Measurements from ENCODE around the gene TLX2. TPM values are rescaled to one million over a fixed set of nuclear protein-coding genes. Genes with fewer than 3 reads are reported as not detected.

The TLX2 gene
- total RNA-seq, 1 experiment from 2014 or later: 0.68 TPM

DNA sequence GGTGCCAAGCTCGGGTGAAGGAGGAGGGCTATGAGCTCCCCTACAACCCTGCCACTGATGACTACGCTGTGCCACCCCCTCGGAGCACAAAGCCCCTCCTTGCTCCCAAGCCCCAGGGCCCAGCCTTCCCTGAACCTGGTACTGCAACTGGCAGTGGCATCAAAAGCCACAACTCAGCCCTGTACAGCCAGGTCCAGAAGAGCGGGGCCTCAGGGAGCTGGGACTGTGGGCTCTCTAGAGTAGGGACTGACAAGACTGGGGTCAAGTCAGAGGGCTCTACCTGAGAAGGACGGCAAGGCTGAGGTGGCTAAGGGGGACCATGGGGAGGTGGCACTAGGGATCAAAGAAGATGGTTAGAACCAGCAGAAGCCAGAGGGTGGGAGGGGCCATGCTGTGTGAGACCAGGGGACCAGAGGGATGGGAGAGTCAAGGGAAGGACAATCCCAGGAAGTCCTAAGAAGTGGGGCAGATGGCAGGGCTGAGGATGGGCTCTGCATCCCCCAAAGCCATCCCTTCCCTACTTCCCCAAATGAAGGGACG lies 42.7 kb downstream of the TLX2 start:
- Mint-ChIP-seq H3K4me1 (ENCODE audit: low read depth, unreplicated experiment) (peaks cover 22% of the 10 kb centered on the region), H3K27ac (ENCODE audit: unreplicated experiment) (no peak overlapping the region), H3K27me3 (ENCODE audit: insufficient read depth, unreplicated experiment) (peaks cover 5% of the 10 kb centered on the region), H3K4me3 (ENCODE audit: unreplicated experiment) (no peak overlapping the region), H3K9me3 (ENCODE audit: unreplicated experiment) (no peaks in the 10 kb centered on the region), H3K36me3 (ENCODE audit: insufficient read depth, unreplicated experiment) (no peaks in the 10 kb centered on the region)
- H3K27me3 ChIP-seq (replicated peaks; ENCODE audit: control insufficient read depth, insufficient read depth, low read length): no peaks in the 10 kb centered on the region; the same call in 1 of the 2 replicates
- H3K36me3 ChIP-seq (ENCODE audit: control insufficient read depth, insufficient read depth, low read length): no peaks in the 10 kb centered on the region; the same call in 1 of the 2 replicates
- peaks cover 22% of the 10 kb centered on the region for H3K4me1 ChIP-seq
- no peak for DNase-seq
- no TSS peak for BruUV-seq (replicated peaks)
- TF ChIP-seq, protein P1, sequence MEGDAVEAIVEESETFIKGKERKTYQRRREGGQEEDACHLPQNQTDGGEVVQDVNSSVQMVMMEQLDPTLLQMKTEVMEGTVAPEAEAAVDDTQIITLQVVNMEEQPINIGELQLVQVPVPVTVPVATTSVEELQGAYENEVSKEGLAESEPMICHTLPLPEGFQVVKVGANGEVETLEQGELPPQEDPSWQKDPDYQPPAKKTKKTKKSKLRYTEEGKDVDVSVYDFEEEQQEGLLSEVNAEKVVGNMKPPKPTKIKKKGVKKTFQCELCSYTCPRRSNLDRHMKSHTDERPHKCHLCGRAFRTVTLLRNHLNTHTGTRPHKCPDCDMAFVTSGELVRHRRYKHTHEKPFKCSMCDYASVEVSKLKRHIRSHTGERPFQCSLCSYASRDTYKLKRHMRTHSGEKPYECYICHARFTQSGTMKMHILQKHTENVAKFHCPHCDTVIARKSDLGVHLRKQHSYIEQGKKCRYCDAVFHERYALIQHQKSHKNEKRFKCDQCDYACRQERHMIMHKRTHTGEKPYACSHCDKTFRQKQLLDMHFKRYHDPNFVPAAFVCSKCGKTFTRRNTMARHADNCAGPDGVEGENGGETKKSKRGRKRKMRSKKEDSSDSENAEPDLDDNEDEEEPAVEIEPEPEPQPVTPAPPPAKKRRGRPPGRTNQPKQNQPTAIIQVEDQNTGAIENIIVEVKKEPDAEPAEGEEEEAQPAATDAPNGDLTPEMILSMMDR (IDR thresholded peaks at IDR 0.05; ENCODE audit: insufficient read depth in 1 of 2, low read depth in 1 of 2, low read length in 1 of 2, severe bottlenecking in 1 of 2, unreplicated experiment in 1 of 2): no peak
- H3K9me3 ChIP-seq: no peaks in the 10 kb centered on the region
- H3K4me3 ChIP-seq (ENCODE audit: low read depth, low read length): no peak overlapping the region
- intact Hi-C loops (cut with micrococcal nuclease; ENCODE audit: unreplicated experiment): no loop called here
- ChIA-PET POLR2A (no interaction called here), CTCF (interaction anchor here (0.6 kb wide), 1 partner anchor 74 kb away, joined by 3 read pairs; the partner anchor contains the start of gene CCDC142)

DNA sequence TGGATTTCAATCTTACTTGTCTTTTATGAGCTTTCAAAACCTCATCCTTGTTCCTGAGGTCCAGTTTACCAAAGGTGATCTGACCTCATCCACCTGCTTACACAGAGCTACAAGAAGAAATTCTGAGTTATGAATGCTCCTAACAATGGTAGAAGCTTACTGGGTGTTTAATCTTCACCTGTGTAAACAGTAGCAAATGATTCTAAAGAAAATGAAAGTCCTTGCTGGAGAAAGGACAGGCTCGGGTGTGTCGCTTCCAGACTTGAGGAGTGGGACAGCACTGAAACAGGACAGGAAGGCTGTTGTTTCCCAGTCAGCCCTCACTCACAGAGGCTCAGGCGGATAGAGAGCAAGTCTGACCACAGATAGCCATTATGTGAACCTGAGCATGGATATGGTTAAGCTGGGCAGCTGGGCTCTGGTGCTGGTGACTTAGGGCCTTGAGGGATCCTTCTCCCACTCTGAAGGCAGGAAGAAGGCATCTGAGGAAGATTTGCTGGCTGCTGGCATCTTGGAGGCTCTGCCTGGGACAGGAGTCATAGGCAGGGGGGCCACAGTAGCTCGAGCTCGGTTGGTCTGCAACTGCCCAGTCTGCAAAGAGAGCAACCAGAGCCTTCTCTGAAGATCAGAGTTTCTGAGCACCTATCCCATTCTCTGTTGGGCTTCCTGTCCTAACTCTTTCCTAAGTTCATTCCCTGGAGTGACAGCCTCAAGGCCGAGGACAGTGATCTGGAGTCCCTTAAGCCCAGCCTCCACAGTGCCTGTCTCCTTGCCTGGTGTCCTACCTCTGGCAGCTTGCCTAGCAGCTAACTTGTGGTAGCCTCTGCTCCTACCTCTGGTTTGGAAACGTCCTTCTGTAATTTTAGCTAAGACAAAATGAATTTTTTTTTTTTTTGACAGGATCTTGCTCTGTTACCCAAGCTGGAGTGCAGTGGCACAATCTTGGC lies 44.3 kb downstream of the TLX2 start:
- H3K9me3 Mint-ChIP-seq (ENCODE audit: unreplicated experiment): no peaks in the 10 kb centered on the region
- no peaks in the 10 kb centered on the region for H3K36me3 Mint-ChIP-seq (ENCODE audit: insufficient read depth, unreplicated experiment)
- H3K36me3 ChIP-seq (ENCODE audit: control insufficient read depth, insufficient read depth, low read length): no peaks in the 10 kb centered on the region; the same call in 1 of the 2 replicates
- CTCF ChIA-PET: interaction anchor here (1.3 to 1.4 kb wide), 2 partner anchors 30 to 97 kb away, joined by 3 to 7 read pairs; no protein-coding TSS in a partner anchor
- H3K4me3 Mint-ChIP-seq (ENCODE audit: unreplicated experiment): no peak overlapping the region
- intact Hi-C loops (cut with micrococcal nuclease; ENCODE audit: unreplicated experiment): no loop called here
- no TSS peak for BruUV-seq (replicated peaks)
- no peaks in the 10 kb centered on the region for H3K9me3 ChIP-seq
- peak overlapping the region; percentile 13 for H3K27ac Mint-ChIP-seq (ENCODE audit: unreplicated experiment)
- H3K4me3 ChIP-seq (ENCODE audit: low read depth, low read length): no peak overlapping the region
- peaks cover 15% of the 10 kb centered on the region for H3K4me1 Mint-ChIP-seq (ENCODE audit: low read depth, unreplicated experiment)
- POLR2A ChIA-PET: no interaction called here
- DNase-seq: peak in 1 of 2 experiments; percentile 47
- H3K27me3 Mint-ChIP-seq (ENCODE audit: insufficient read depth, unreplicated experiment): peaks cover 10% of the 10 kb centered on the region
- no peaks in the 10 kb centered on the region; the same call in 1 of the 2 replicates for H3K27me3 ChIP-seq (replicated peaks; ENCODE audit: control insufficient read depth, insufficient read depth, low read length)
- TF ChIP-seq, protein P1 (IDR thresholded peaks at IDR 0.05; ENCODE audit: insufficient read depth in 1 of 2, low read depth in 1 of 2, low read length in 1 of 2, severe bottlenecking in 1 of 2, unreplicated experiment in 1 of 2): no peak
- H3K4me1 ChIP-seq: peaks cover 17% of the 10 kb centered on the region

DNA sequence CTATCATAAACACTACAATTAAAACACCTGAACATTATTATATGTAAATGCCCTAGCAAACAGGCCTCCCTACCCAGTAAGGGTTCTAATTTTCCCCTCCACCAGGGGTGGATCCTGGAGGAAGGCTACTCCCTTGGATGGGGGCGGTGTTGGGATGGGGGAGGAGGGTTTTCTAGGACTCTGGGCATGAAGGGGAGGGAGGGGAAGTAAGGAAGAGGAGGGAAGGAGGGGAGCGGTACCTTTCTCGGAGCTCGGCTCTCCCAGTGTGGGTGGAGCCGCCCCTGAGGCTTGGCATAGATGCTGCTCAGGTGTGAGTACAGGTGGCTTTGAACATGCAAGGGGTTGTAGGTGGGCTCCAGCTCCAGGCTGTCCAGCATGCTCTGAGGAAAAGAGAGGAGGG lies 45.7 kb downstream of the TLX2 start:
- H3K4me1 ChIP-seq: peaks cover 16% of the 10 kb centered on the region
- POLR2A ChIA-PET: no interaction called here
- CTCF ChIA-PET: interaction anchor here (0.6 kb wide), 1 partner anchor 34 kb away, joined by 3 read pairs; no protein-coding TSS in a partner anchor
- H3K27me3 ChIP-seq (replicated peaks; ENCODE audit: control insufficient read depth, insufficient read depth, low read length): no peaks in the 10 kb centered on the region; the same call in 1 of the 2 replicates
- intact Hi-C loops (cut with micrococcal nuclease; ENCODE audit: unreplicated experiment): no loop called here
- H3K4me3 ChIP-seq (ENCODE audit: low read depth, low read length): no peak overlapping the region
- no TSS peak for BruUV-seq (replicated peaks)
- peaks cover 15% of the 10 kb centered on the region for H3K4me1 Mint-ChIP-seq (ENCODE audit: low read depth, unreplicated experiment)
- no peak for DNase-seq
- no peaks in the 10 kb centered on the region for H3K9me3 ChIP-seq
- no peak overlapping the region for H3K4me3 Mint-ChIP-seq (ENCODE audit: unreplicated experiment)
- no peaks in the 10 kb centered on the region for H3K9me3 Mint-ChIP-seq (ENCODE audit: unreplicated experiment)
- H3K36me3 Mint-ChIP-seq (ENCODE audit: insufficient read depth, unreplicated experiment): no peaks in the 10 kb centered on the region
- H3K27me3 Mint-ChIP-seq (ENCODE audit: insufficient read depth, unreplicated experiment): peaks cover 10% of the 10 kb centered on the region
- TF ChIP-seq, protein P1 (IDR thresholded peaks at IDR 0.05; ENCODE audit: insufficient read depth in 1 of 2, low read depth in 1 of 2, low read length in 1 of 2, severe bottlenecking in 1 of 2, unreplicated experiment in 1 of 2): no peak
- H3K27ac Mint-ChIP-seq (ENCODE audit: unreplicated experiment): no peak overlapping the region
- no peaks in the 10 kb centered on the region; the same call in 1 of the 2 replicates for H3K36me3 ChIP-seq (ENCODE audit: control insufficient read depth, insufficient read depth, low read length)

All from Caco-2 (cell line).